CD4-positive, alpha-beta T cell treated with Interleukin-4 for 1 hour (primary cell): Measurements from ENCODE around the gene PRDX5.

Experiments used
- DNase-seq, 2 donors: peaks; one replicate each; pipeline ENCODE4 v3.0.0-alpha.2; 2020 to 2022

Gene PRDX5

DNA sequence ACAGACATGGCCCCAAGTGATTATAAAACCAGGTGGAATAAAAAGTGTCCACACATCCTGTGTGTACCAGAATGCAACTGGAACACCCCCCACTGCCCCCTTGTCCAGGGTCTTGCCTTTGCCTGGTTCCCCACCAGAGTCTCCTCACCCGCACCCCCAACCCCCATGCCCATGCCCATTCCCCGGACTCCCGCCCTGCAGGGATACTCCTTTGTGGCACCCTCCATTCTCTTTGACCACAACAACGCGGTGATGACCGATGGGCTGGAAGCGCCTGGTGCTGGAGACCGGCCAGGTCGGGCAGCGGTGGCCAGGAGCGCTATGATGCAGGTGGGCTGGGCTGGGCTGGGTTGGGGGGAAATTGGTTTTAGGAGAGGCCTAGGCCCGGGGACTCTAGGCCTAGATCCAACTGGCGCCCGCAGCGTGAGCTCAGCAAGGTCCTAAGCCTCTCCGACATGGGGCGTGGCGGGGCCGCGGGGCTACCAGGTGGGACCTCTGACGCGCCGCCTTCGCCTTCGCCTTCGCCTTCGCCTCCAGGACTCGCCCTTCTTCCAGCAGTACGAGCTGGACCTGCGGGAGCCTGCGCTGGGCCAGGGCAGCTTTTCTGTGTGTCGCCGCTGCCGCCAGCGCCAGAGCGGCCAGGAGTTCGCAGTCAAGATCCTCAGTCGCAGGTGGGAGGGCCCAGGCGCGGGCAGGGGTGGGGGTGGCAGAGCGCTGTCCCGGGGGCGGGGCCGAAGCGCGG is 50.2 kb downstream of the PRDX5 start:
- DNase-seq: no peak

DNA sequence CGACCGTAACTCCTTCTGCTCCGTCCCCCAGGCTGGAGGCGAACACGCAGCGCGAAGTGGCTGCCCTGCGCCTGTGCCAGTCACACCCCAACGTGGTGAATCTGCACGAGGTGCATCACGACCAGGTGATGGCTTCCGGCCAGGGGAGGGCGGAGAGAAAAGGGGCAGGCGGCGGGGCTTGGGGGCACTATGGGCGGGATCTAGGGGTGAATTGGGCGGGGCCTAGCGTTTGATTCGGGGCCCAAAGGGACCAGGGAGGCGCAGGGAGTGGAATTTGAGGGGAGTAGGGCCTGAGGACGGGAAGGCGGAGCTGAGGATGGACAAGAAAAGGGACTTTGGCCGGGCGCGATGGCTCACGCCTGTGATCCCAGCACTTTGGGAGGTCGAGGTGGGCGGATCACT is 50.8 kb downstream of the PRDX5 start:
- DNase-seq: no peak

DNA sequence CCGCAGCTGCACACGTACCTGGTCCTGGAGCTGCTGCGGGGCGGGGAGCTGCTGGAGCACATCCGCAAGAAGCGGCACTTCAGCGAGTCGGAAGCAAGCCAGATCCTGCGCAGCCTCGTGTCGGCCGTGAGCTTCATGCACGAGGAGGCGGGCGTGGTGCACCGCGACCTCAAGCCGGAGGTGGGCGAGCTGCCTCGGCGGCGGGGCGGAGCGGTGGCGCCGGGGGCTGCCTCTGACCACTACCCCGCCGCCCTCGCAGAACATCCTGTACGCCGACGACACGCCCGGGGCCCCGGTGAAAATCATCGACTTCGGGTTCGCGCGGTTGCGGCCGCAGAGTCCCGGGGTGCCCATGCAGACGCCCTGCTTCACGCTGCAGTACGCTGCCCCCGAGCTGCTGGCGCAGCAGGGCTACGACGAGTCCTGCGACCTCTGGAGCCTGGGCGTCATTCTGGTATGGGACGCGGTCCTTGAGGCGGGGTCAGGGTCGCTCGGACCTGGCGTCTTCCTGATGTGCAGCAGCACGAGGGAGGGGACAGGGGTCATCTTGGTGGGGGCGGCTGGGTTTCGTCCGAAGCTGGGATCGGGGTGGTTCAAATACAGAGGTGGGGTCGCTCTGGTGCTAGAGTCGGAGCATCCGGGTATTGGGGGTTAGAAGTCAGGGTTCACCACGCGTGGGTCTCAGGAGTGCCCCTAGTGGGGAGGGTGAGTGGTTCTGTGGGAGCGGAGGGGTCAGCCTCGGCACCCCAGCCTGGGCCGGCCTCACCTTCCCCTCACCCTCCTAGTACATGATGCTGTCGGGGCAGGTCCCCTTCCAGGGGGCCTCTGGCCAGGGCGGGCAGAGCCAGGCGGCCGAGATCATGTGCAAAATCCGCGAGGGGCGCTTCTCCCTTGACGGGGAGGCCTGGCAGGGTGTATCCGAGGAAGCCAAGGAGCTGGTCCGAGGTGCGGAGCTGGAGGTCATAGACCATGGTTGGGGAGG is 51.8 kb downstream of the PRDX5 start:
- no peak for DNase-seq

DNA sequence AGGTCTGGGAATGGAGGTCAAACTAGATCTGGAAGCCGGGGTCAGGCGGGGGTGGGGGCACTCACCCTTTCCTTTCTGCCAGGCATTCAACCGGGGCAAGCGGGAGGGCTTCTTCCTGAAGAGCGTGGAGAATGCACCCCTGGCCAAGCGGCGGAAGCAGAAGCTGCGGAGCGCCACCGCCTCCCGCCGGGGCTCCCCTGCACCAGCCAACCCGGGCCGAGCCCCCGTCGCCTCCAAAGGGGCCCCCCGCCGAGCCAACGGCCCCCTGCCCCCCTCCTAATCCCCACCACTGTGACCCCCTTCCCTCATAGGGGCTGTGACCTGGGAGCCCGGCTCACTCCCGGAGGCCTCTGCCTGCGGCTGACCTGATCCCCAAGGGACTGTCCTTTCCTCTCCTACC is 53.3 kb downstream of the PRDX5 start:
- DNase-seq: no peak
